B cell (primary cell): ENCODE results near the gene HLA-DQB1. TPM values are rescaled to one million over a fixed set of nuclear protein-coding genes. Genes with fewer than 3 reads are reported as not detected.
A peak's percentile ranks its signal among the peaks of the same experiment; 100 is the strongest.
"Not testable (repeated sequence)": the region's sequence is repeated elsewhere in the genome, so short reads cannot be mapped to it uniquely, and the experiment has no call there.

Experiments used
- ATAC-seq: fragments of 200-7000 bp; cut with Tn5 transposase; one replicate; pipeline ENCODE4 v1.10.0; 2021; ENCODE audit warnings: low read depth, mild to moderate bottlenecking, moderate number of reproducible peaks, moderate library complexity
- CTCF ChIA-PET: fragments of 350-600 bp; sonication (Branson Sonifier 250); formaldehyde crosslinking; loops from one replicate; lab custom pipeline; 2021; ENCODE audit warnings: antibody characterized with exemption, inconsistent platforms; lab: Charles Lee
- POLR2A ChIA-PET: fragments of 350-600 bp; sonication (Branson Sonifier 250); formaldehyde crosslinking; loops from one replicate; lab custom pipeline; 2021; ENCODE audit warnings: antibody characterized with exemption; lab: Charles Lee
- DNase-seq: peaks from one replicate; pipeline ENCODE4 v3.0.0; 2013
- H2AFZ ChIP-seq: 2 replicates; pipeline ENCODE4 v1.6.1; 2012; ENCODE audit warnings: mild to moderate bottlenecking, low read depth, low read length; ENCODE audit not compliant: insufficient read depth, poor library complexity, severe bottlenecking
- H3K27ac ChIP-seq, 2 donors: 1 replicate in 1 of 2; 2 replicates in 1 of 2; pipeline ENCODE4 v1.5.1; 2012 to 2013; ENCODE audit warnings: low read length in 2 of 2, mild to moderate bottlenecking in 2 of 2, moderate library complexity in 1 of 2
- H3K27me3 ChIP-seq, 4 experiments: fragments of 200-600 bp in 1 of 4; sonication (generic) in 1 of 4; replicated peaks in 1 of 4; 1 replicate in 2 of 4; 2 replicates in 2 of 4; pipeline versions ENCODE4 v1.6.1 to v1.7.0; 2013 to 2016; ENCODE audit warnings: low read length in 3 of 4, mild to moderate bottlenecking in 2 of 4, mixed read lengths in 1 of 4, moderate library complexity in 1 of 4; ENCODE audit not compliant: insufficient read depth in 4 of 4, control insufficient read depth in 3 of 4; ENCODE audit errors: control extremely low read depth in 1 of 4
- H3K36me3 ChIP-seq, 2 experiments: replicated peaks in 1 of 2; 1 replicate in 1 of 2; 2 replicates in 1 of 2; pipeline versions ENCODE4 v1.6.1 to v1.7.1; 2013; ENCODE audit warnings: low read length in 1 of 2; ENCODE audit not compliant: insufficient read depth in 2 of 2, control insufficient read depth in 1 of 2; ENCODE audit errors: control extremely low read depth in 1 of 2, extremely low read depth in 1 of 2
- H3K4me1 ChIP-seq, 2 donors: fragments of 200-600 bp in 1 of 2; sonication (generic) in 1 of 2; 1 replicate in 1 of 2; 2 replicates in 1 of 2; pipeline versions ENCODE4 v1.5.1 to v1.6.1; 2013 to 2017; ENCODE audit warnings: low read length in 2 of 2; ENCODE audit not compliant: control insufficient read depth in 2 of 2, insufficient read depth in 2 of 2
- H3K4me2 ChIP-seq: replicated peaks from 2 replicates; pipeline ENCODE3; 2012; ENCODE audit warnings: mild to moderate bottlenecking, low read depth, low read length; ENCODE audit not compliant: poor library complexity, severe bottlenecking
- H3K4me3 ChIP-seq, 5 experiments: fragments of 200-600 bp in 1 of 5; sonication (generic) in 1 of 5; 1 replicate in 3 of 5; 2 replicates in 2 of 5; pipeline versions ENCODE4 v1.5.1 to v1.7.0; 2011 to 2016; ENCODE audit warnings: low read length in 4 of 5, mild to moderate bottlenecking in 4 of 5, low read depth in 2 of 5, control low read depth in 1 of 5, moderate library complexity in 1 of 5; ENCODE audit not compliant: insufficient read depth in 1 of 5; ENCODE audit errors: control extremely low read depth in 1 of 5, extremely low read depth in 1 of 5
- H3K79me2 ChIP-seq: fragments of 200-600 bp; sonication (generic); one replicate; pipeline ENCODE4 v1.6.0; 2016; ENCODE audit warnings: low read length; ENCODE audit not compliant: control insufficient read depth, insufficient read depth
- H3K9ac ChIP-seq: fragments of 200-600 bp; sonication (generic); 2 replicates; pipeline ENCODE4 v1.6.1; 2017; ENCODE audit warnings: mild to moderate bottlenecking, low read length, moderate library complexity
- H3K9me3 ChIP-seq, 3 donors: one replicate each; pipeline versions ENCODE4 v1.6.1 to v1.7.1; 2013; ENCODE audit warnings: low read length in 2 of 3; ENCODE audit not compliant: control insufficient read depth in 2 of 3, insufficient read depth in 1 of 3; ENCODE audit errors: control extremely low read depth in 1 of 3
- H4K20me1 ChIP-seq: 2 replicates; pipeline ENCODE4 v1.6.0; 2012; ENCODE audit warnings: mild to moderate bottlenecking, low read length; ENCODE audit not compliant: insufficient read depth, control insufficient read depth, poor library complexity, severe bottlenecking
- H3K27ac Mint-ChIP-seq: one replicate; pipeline ENCODE4 v1.8.0; 2021; ENCODE audit warnings: mixed read lengths
- H3K27me3 Mint-ChIP-seq: one replicate; pipeline ENCODE4 v1.8.0; 2021; ENCODE audit warnings: mixed read lengths
- H3K4me1 Mint-ChIP-seq: one replicate; pipeline ENCODE4 v1.8.0; 2021; ENCODE audit warnings: mixed read lengths
- H3K4me3 Mint-ChIP-seq: one replicate; pipeline ENCODE4 v1.8.0; 2021; ENCODE audit warnings: mixed read lengths
- H3K9me3 Mint-ChIP-seq: one replicate; pipeline ENCODE4 v1.8.0; 2022; ENCODE audit warnings: mixed read lengths; ENCODE audit not compliant: insufficient read depth
- CTCF ChIP-seq: fragments of 200-600 bp; IDR thresholded peaks from one replicate; pipeline ENCODE4 v1.8.0; 2022; ENCODE audit warnings: antibody characterized with exemption, mild to moderate bottlenecking
- EZH2 ChIP-seq: IDR thresholded peaks from 2 replicates; pipeline ENCODE4 v1.6.1; 2012; ENCODE audit warnings: borderline replicate concordance, low read depth, mild to moderate bottlenecking, moderate library complexity, low read length; ENCODE audit not compliant: insufficient read depth, poor library complexity, severe bottlenecking
- WGBS: methylation state at CpG from one replicate; pipeline ENCODE4 v1.1.5; 2013; ENCODE audit warnings: missing lambda C conversion rate; ENCODE audit not compliant: insufficient coverage; 5-methylcytosine and 5-hydroxymethylcytosine counted together
- intact Hi-C: fragments of 100-400 bp; cut with micrococcal nuclease; formaldehyde crosslinking; loops from one replicate; pipeline ENCODE4 v1.10.0; 2022
- polyA plus RNA-seq: library from polyadenylated mRNA; depleted of rRNA; stranded (reverse); fragments of >200 nt; gene quantifications from 2 replicates; pipeline ENCODE4 v1.2.3, GENCODE V29; 2012
- total RNA-seq, 2 donors: library from RNA; stranded (reverse); fragments of 120-200 nt in 1 of 2; gene quantifications; 1 replicate in 1 of 2; 2 replicates in 1 of 2; pipeline versions ENCODE4 v1.2.3 to v1.2.4, GENCODE V29; 2013 to 2022

The HLA-DQB1 gene
- total and polyA plus RNA-seq, 2 donors (not counting 1 experiment from before 2014, with no cell fraction given): 267 to 986 TPM

DNA sequence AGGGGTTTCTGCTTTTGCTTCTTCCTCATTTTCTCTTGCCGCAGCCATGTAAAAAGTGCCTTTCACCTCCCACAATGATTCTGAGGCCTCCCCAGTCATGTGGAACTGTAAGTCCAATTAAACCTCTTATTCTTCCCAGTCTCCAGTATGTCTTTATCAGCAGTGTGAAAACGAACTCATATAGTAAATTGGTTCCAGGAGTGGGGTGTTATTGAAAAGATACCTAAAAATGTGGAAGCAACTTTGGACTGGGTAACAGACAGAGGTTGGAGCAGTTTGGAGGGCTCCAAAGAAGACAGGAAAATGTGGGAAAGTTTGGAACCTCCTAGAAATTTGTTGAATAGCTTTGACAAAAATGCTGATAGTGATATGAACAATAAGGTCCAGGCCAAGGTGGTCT lies 5.5 kb upstream of the HLA-DQB1 start:
- H3K9me3 Mint-ChIP-seq, H3K4me2 ChIP-seq, H3K36me3 ChIP-seq, POLR2A ChIA-PET, H3K9me3 ChIP-seq, CTCF ChIA-PET, H3K4me3 Mint-ChIP-seq, H4K20me1 ChIP-seq, intact Hi-C loops, H2AFZ ChIP-seq, H3K9ac ChIP-seq, H3K27me3 ChIP-seq, H3K4me3 ChIP-seq, H3K27ac ChIP-seq, ATAC-seq, H3K27me3 Mint-ChIP-seq, DNase-seq: not testable (repeated sequence)
- H3K4me1 ChIP-seq: peaks cover 20 to 22% of the 10 kb centered on the region in 2 donors
- Mint-ChIP-seq H3K27ac (peak overlapping the region; percentile 65), H3K4me1 (peaks cover 40% of the 10 kb centered on the region)
- WGBS: no CpG with 5 or more reads among the region's 2 CpGs
- peaks cover 20% of the 10 kb centered on the region for H3K79me2 ChIP-seq

DNA sequence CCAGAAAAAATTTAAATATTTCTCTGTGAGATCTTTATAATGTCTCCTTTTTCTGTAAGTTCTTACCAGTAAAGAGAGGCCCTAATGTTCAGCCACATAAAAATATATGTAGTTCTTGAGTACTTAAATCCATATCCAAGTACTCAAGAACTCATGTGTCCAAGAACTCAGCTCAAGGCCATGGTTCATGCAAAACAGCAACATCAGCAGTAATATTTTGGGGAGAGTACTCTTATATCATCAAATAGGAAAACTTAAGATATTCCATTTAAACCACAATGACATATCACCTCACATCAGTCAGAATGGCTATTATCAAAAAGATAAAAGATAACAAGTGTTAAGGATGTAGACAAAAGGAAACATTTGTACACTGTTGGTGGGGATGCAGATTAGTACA lies 3.4 kb upstream of the HLA-DQB1 start:
- H3K4me1 ChIP-seq: peaks cover 20 to 22% of the 10 kb centered on the region in 2 donors
- H3K4me3 ChIP-seq: no peak overlapping the region
- H3K9ac ChIP-seq: no peak overlapping the region
- H4K20me1 ChIP-seq: no peaks in the 10 kb centered on the region
- H3K27ac ChIP-seq: peak overlapping the region; percentile 96 to 99
- intact Hi-C loops: loop anchor here (5.0 to 10.0 kb wide), 3 partner anchors 65 to 235 kb away; partner anchors contain the start of genes HLA-DRA and PSMB8
- no peak for DNase-seq
- H3K4me2 ChIP-seq: no peak overlapping the region
- POLR2A ChIA-PET: interaction anchor here (7.6 kb wide), 1 partner anchor 19 kb away, joined by 123 read pairs; no protein-coding TSS in a partner anchor
- peak overlapping the region; percentile 96 for H3K27ac Mint-ChIP-seq
- peaks cover 0 to 3% (median 0%) of the 10 kb centered on the region in 3 donors for H3K9me3 ChIP-seq
- H3K4me3 Mint-ChIP-seq: no peak overlapping the region
- CTCF ChIA-PET: interaction anchor here (0.7 to 4.1 kb wide), 3 partner anchors 18 to 31 kb away, joined by 5 to 43 read pairs (median 6); no protein-coding TSS in a partner anchor
- peaks cover 44% of the 10 kb centered on the region for H3K4me1 Mint-ChIP-seq
- H3K27me3 Mint-ChIP-seq: no peaks in the 10 kb centered on the region
- no peaks in the 10 kb centered on the region for H3K9me3 Mint-ChIP-seq
- H3K27me3 ChIP-seq: no peaks in the 10 kb centered on the region
- H2AFZ ChIP-seq: no peak overlapping the region
- TF ChIP-seq EZH2 (no peak), CTCF (no peak)
- H3K79me2 ChIP-seq: peaks cover 35% of the 10 kb centered on the region
- ATAC-seq: no peak
- H3K36me3 ChIP-seq: no peaks in the 10 kb centered on the region
